Measurements from ENCODE around the gene MTERF4.

The MTERF4 gene

DNA sequence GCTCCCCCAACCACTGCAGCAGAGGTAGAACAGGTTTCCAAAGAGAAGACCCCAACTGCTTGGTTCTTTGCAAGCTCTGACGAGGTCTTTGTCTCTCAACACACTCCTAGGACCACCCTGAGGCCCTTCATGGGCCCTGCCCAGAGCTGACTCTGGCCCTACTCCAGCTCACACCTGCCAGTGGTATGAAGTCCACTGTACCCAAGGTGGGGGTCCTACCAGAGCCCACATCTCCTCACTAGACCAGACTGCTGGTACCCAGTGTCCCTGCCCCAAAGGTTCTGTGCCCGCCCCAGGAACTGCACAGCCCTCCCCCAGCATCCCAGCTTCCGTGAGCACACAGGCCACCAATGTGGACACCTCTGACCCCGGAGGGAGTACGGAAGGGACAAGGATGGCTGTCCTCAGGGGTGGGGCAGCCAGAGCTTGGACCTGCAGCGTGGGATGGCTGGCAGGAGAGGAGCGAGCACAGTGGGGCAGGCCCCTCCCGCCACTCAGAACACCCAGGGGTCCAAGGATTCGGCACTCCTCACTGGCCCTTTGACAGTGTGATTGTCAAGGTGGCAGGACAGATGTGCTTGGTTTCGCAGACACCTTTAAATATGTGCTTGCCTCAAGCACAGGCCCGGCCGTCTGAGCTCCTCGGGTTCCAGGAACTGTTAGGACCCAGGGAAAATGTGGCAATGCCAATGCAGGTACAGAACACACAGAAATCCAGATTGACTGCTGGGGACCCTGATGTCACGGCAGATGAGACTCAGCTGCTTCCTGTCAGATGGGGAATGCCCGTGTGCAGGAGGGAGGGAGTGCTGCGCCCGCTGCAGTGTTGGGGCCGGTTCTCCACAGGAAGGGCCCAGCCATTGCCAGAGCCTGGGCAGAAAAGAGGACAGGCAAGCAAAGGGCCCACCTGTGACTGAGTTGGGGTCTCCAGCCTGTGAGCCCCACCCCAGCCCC lies 51.2 kb downstream of the MTERF4 start:
- H3K27me3 ChIP-seq (replicated peaks) = no peaks in the 10 kb centered on the region
- TF ChIP-seq, protein P1, sequence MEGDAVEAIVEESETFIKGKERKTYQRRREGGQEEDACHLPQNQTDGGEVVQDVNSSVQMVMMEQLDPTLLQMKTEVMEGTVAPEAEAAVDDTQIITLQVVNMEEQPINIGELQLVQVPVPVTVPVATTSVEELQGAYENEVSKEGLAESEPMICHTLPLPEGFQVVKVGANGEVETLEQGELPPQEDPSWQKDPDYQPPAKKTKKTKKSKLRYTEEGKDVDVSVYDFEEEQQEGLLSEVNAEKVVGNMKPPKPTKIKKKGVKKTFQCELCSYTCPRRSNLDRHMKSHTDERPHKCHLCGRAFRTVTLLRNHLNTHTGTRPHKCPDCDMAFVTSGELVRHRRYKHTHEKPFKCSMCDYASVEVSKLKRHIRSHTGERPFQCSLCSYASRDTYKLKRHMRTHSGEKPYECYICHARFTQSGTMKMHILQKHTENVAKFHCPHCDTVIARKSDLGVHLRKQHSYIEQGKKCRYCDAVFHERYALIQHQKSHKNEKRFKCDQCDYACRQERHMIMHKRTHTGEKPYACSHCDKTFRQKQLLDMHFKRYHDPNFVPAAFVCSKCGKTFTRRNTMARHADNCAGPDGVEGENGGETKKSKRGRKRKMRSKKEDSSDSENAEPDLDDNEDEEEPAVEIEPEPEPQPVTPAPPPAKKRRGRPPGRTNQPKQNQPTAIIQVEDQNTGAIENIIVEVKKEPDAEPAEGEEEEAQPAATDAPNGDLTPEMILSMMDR (IDR thresholded peaks at IDR 0.05; ENCODE audit: low read depth, low read length, missing control alignments) = no peak
- H3K4me3 ChIP-seq (ENCODE audit: low read depth, low read length) = no peak overlapping the region
- no peak overlapping the region for H3K27ac ChIP-seq
- in situ Hi-C loops (cut with HindIII; ENCODE audit: low pct_ligation_motif_present, low sequenced_read_pairs) = no loop called here
- H3K36me3 ChIP-seq (replicated peaks) = no peaks in the 10 kb centered on the region
- DNase-seq = no peak

GRCh38 chr2:241049739-241050623 lies 52.1 kb downstream of the MTERF4 start:
- no peak for DNase-seq
- Histone ChIP-seq H3K4me3 (ENCODE audit: low read depth, low read length) (no peak overlapping the region), H3K36me3 (replicated peaks) (no peaks in the 10 kb centered on the region), H3K27ac (no peak overlapping the region), H3K27me3 (replicated peaks) (no peaks in the 10 kb centered on the region)
- in situ Hi-C loops (cut with HindIII; ENCODE audit: low pct_ligation_motif_present, low sequenced_read_pairs) = no loop called here
- TF ChIP-seq, protein P1 (IDR thresholded peaks at IDR 0.05; ENCODE audit: low read depth, low read length, missing control alignments) = no peak

DNA sequence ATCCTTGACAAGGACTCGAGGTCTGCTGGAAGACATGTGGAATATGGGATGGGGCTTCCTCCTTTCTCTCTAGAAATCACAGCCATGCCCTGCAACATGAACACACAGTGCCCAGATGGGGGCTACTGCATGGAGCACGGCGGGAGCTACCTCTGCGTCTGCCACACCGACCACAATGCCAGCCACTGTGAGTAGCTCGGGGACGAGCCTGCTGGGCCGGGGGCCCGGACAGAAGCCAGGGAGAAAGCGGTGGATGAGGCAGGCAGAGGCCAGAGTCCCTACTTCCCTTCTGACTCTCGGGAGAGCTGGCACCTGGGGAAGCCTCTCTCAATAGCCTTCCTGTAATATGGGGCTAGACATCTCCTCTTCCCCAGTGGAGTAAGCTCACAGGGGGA lies 53.1 kb downstream of the MTERF4 start:
- Histone ChIP-seq H3K27me3 (replicated peaks) (no peaks in the 10 kb centered on the region), H3K36me3 (replicated peaks) (no peaks in the 10 kb centered on the region), H3K4me3 (ENCODE audit: low read depth, low read length) (no peak overlapping the region), H3K27ac (no peak overlapping the region)
- no peak for DNase-seq
- in situ Hi-C loops (cut with HindIII; ENCODE audit: low pct_ligation_motif_present, low sequenced_read_pairs) = no loop called here
- TF ChIP-seq, protein P1 (IDR thresholded peaks at IDR 0.05; ENCODE audit: low read depth, low read length, missing control alignments) = no peak

- no peak overlapping the region for H3K4me3 ChIP-seq (ENCODE audit: low read depth, low read length)
- DNase-seq = no peak
- in situ Hi-C loops (cut with HindIII; ENCODE audit: low pct_ligation_motif_present, low sequenced_read_pairs) = no loop called here
- TF ChIP-seq, protein P1 (IDR thresholded peaks at IDR 0.05; ENCODE audit: low read depth, low read length, missing control alignments) = no peak
- H3K27me3 ChIP-seq (replicated peaks) = no peaks in the 10 kb centered on the region
- H3K36me3 ChIP-seq (replicated peaks) = no peaks in the 10 kb centered on the region
- no peak overlapping the region for H3K27ac ChIP-seq
These were observed 53.7 kb downstream of the MTERF4 start for GRCh38 chr2:241048149-241048948.

GRCh38 chr2:241047253-241048010 lies 54.7 kb downstream of the MTERF4 start:
- in situ Hi-C loops (cut with HindIII; ENCODE audit: low pct_ligation_motif_present, low sequenced_read_pairs) = no loop called here
- Histone ChIP-seq H3K27me3 (replicated peaks) (no peaks in the 10 kb centered on the region), H3K4me3 (ENCODE audit: low read depth, low read length) (no peak overlapping the region), H3K27ac (no peak overlapping the region), H3K36me3 (replicated peaks) (no peaks in the 10 kb centered on the region)
- TF ChIP-seq, protein P1 (IDR thresholded peaks at IDR 0.05; ENCODE audit: low read depth, low read length, missing control alignments) = no peak
- DNase-seq = no peak

Data from brain microvascular endothelial cell (primary cell).